ENCODE data around the gene RAET1E.
"Not testable (repeated sequence)": the region's sequence is repeated elsewhere in the genome, so short reads cannot be mapped to it uniquely, and the experiment has no call there.

Gene RAET1E

GRCh38 chr6:149925974-149926777, 28.3 kb upstream of the RAET1E start:
- DNase-seq: peak; percentile 91

GRCh38 chr6:149925253-149925973, 27.5 kb upstream of the RAET1E start:
- no peak for DNase-seq

- no peak for DNase-seq
Measured at GRCh38 chr6:149924933-149925252, 27.0 kb upstream of the RAET1E start.

- peak; percentile 22 for DNase-seq
Measured at GRCh38 chr6:149924206-149924932, 26.5 kb upstream of the RAET1E start.

- peak; percentile 22 for DNase-seq
Measured at GRCh38 chr6:149923327-149923986, 25.5 kb upstream of the RAET1E start.

- peak; percentile 85 for DNase-seq
Measured at GRCh38 chr6:149922642-149923326, 24.9 kb upstream of the RAET1E start, which contains the start of gene RAET1G. TSS of gene RAET1G (minus strand) at chr6:149923121. CDS start at chr6:149923010, 111 bp downstream.

- not testable (repeated sequence) for DNase-seq
Measured at GRCh38 chr6:149922091-149922490, 24.2 kb upstream of the RAET1E start.

- no peak for DNase-seq
Measured at GRCh38 chr6:149921361-149921760, 23.4 kb upstream of the RAET1E start.

GRCh38 chr6:149919834-149920225, 21.9 kb upstream of the RAET1E start:
- no peak for DNase-seq

GRCh38 chr6:149919126-149919833, 21.4 kb upstream of the RAET1E start:
- peak; percentile 6 for DNase-seq

GRCh38 chr6:149918151-149918905, 20.4 kb upstream of the RAET1E start:
- DNase-seq: peak; percentile 7

- DNase-seq: peak; percentile 11
Measured at GRCh38 chr6:149917679-149918078, 19.8 kb upstream of the RAET1E start.

- peak; percentile 15 for DNase-seq
Measured at GRCh38 chr6:149915970-149916865, 18.3 kb upstream of the RAET1E start.

- peak; percentile 16 for DNase-seq
Measured at GRCh38 chr6:149913540-149914240, 15.8 kb upstream of the RAET1E start.

GRCh38 chr6:149913085-149913484, 15.2 kb upstream of the RAET1E start:
- DNase-seq: peak; percentile 9

GRCh38 chr6:149912680-149913079, 14.8 kb upstream of the RAET1E start:
- DNase-seq: peak; percentile 3

- DNase-seq: peak; percentile 10
Measured at GRCh38 chr6:149910721-149911151, 12.8 kb upstream of the RAET1E start.

GRCh38 chr6:149909701-149910470, 12.0 kb upstream of the RAET1E start:
- peak; percentile 10 for DNase-seq
